Gastrocnemius medialis (tissue), 4 donors: ENCODE data around the gene SH2B3. TPM values are rescaled to one million over a fixed set of nuclear protein-coding genes. Genes with fewer than 3 reads are reported as not detected.
A peak's percentile ranks its signal among the peaks of the same experiment; 100 is the strongest.

ENCODE experiments used
- ATAC-seq, 2 donors: fragments of 150-250 bp; one replicate each; pipeline ENCODE4 v1.9.1; 2016
- DNase-seq, 2 donors: peaks; one replicate each; pipeline ENCODE4 v3.0.0-alpha.2; 2019
- H3K27ac ChIP-seq, 4 donors: fragments of 200-600 bp; sonication (generic); 1 replicate in 1 of 4; 2 replicates in 3 of 4; pipeline ENCODE4 v1.5.1; 2016 to 2018; ENCODE audit warnings: mild to moderate bottlenecking in 2 of 4, moderate library complexity in 1 of 4
- H3K27me3 ChIP-seq, 3 donors: fragments of 200-600 bp; sonication (generic) in 2 of 3; 1 replicate in 1 of 3; 2 replicates in 2 of 3; pipeline versions ENCODE4 v1.5.1 to v1.6.0; 2016 to 2019; ENCODE audit warnings: mild to moderate bottlenecking in 1 of 3, moderate library complexity in 1 of 3
- H3K36me3 ChIP-seq, 2 donors: fragments of 200-600 bp; sonication (generic) in 1 of 2; one replicate each; pipeline ENCODE4 v1.5.1; 2017 to 2018
- H3K4me1 ChIP-seq, 2 donors: fragments of 200-600 bp; sonication (generic) in 1 of 2; one replicate each; pipeline ENCODE4 v1.5.1; 2016 to 2017; ENCODE audit warnings: mild to moderate bottlenecking in 2 of 2
- H3K4me3 ChIP-seq, 4 donors: fragments of 200-600 bp; sonication (generic) in 3 of 4; 1 replicate in 1 of 4; 2 replicates in 3 of 4; pipeline ENCODE4 v1.5.1; 2016 to 2019; ENCODE audit warnings: mild to moderate bottlenecking in 2 of 4
- H3K9me3 ChIP-seq, 3 donors: fragments of 200-600 bp; sonication (generic) in 2 of 3; 1 replicate in 1 of 3; 2 replicates in 2 of 3; pipeline ENCODE4 v1.5.1; 2016 to 2019
- CTCF ChIP-seq, 5 experiments: fragments of 450-650 bp in 3 of 5; fragments of 200-600 bp in 2 of 5; sonication (generic) in 2 of 5; IDR thresholded peaks in 4 of 5; conservative IDR thresholded peaks in 1 of 5; 1 replicate in 4 of 5; 2 replicates in 1 of 5; pipeline ENCODE4 v1.5.1; 2016 to 2019; ENCODE audit warnings: antibody characterized with exemption in 5 of 5, mild to moderate bottlenecking in 3 of 5, moderate library complexity in 3 of 5
- POLR2A ChIP-seq, 2 donors: fragments of 450-650 bp; IDR thresholded peaks; one replicate each; pipeline ENCODE4 v1.6.1; 2017; ENCODE audit warnings: antibody characterized with exemption in 2 of 2, mild to moderate bottlenecking in 2 of 2, moderate library complexity in 2 of 2
- in situ Hi-C, 4 donors: fragments of 200-750 bp; cut with MboI; loops; one replicate each; pipeline versions ENCODE4 v1.15.0 to v1.8.0; 2017; ENCODE audit warnings: low sequenced_read_pairs in 4 of 4
- intact Hi-C: fragments of 100-400 bp; cut with DNase I; formaldehyde crosslinking; loops from one replicate; pipeline ENCODE4 v1.15.1; 2023; ENCODE audit warnings: low total_unique reads
- total RNA-seq, 4 donors: library from RNA; depleted of rRNA; stranded (reverse); fragments of >200 nt; gene quantifications; one replicate each; pipeline versions ENCODE4 v1.1.0 to v1.2.3, GENCODE V29; 2016

The SH2B3 gene
- total RNA-seq, 4 donors from 2014 or later, result 10.4 to 20.0 (median 15.5) TPM

DNA sequence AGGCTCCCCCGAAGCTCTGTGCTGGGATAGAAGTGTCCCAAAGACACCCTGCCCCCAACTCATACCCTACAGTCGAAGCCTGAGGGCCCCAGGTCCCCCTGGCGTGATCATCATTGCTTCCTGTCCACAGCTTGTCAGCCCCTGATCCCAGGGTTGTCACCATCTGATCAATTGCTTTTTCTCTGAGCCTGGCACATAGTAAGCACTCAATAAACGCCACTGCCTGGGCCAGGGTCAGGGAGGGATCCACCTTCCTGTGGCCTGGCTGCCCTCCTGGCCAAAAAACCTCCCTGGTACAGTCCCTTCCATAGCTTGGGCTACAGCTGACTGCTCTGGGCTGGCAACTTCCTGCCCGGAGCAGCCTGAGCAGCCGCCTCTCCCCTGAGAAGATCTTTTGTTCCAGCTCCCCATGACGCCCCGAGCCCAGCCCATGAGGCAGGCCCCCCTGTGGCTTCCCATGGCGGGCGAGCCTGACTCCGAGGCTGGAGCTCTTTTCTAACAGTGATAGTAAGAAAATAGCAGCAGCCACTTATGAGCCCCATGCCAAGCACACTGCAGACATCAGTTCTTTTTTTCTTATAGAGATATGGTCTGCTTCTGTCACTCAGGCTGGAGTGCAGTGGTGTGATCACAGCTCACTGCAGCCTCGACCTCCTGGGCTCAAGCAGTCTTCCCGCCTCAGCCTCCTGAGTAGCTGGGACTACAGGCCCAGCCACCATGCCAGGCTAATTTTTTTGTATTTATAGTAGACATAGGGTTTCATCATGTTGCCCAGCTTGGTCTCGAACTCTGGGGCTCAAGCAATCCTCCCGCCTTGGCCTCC lies 6.5 kb downstream of the SH2B3 start:
- TF ChIP-seq POLR2A (IDR thresholded peaks at IDR 0.05), result no peak
- no peak for TF ChIP-seq CTCF (IDR thresholded peaks at IDR 0.05 in 4 of 5, conservative IDR thresholded peaks at IDR 0.05 in 1 of 5)
- in situ Hi-C loops (no loop called here), intact Hi-C loops (no loop called here)
- ATAC-seq (no peak), DNase-seq (no peak)
- Histone ChIP-seq H3K4me1 (peaks cover 61 to 62% of the 10 kb centered on the region in 2 donors), H3K9me3 (no peaks in the 10 kb centered on the region), H3K27ac (peak overlapping the region; percentile 72 to 83 (median 83)), H3K4me3 (no peak overlapping the region), H3K27me3 (no peaks in the 10 kb centered on the region), H3K36me3 (no peaks in the 10 kb centered on the region)

GRCh38 chr12:111412830-111413441 lies 7.2 kb downstream of the SH2B3 start:
- intact Hi-C loops, result no loop called here
- no peak for ATAC-seq
- H3K27me3 ChIP-seq, result no peaks in the 10 kb centered on the region

GRCh38 chr12:111413442-111414086 lies 7.8 kb downstream of the SH2B3 start:
- in situ Hi-C loops, result no loop called here
- TF ChIP-seq POLR2A (IDR thresholded peaks at IDR 0.05), result no peak
- TF ChIP-seq CTCF (IDR thresholded peaks at IDR 0.05 in 4 of 5, conservative IDR thresholded peaks at IDR 0.05 in 1 of 5), result no peak
- ATAC-seq, result peak; percentile 70 to 80

More at GRCh38 chr12:111412830-111413441, 7.2 kb downstream of the SH2B3 start:
- no peak overlapping the region for H3K4me3 ChIP-seq
- peaks cover 55 to 57% of the 10 kb centered on the region in 2 donors for H3K4me1 ChIP-seq
- in situ Hi-C loops, result no loop called here
- H3K27ac ChIP-seq, result peak overlapping the region; percentile 72 to 83 (median 83)
- no peak for DNase-seq
- TF ChIP-seq POLR2A (IDR thresholded peaks at IDR 0.05) (no peak), CTCF (IDR thresholded peaks at IDR 0.05 in 4 of 5, conservative IDR thresholded peaks at IDR 0.05 in 1 of 5) (no peak)
- no peaks in the 10 kb centered on the region for H3K9me3 ChIP-seq
- H3K36me3 ChIP-seq, result no peaks in the 10 kb centered on the region

GRCh38 chr12:111414711-111415252 lies 9.1 kb downstream of the SH2B3 start:
- no peaks in the 10 kb centered on the region for H3K36me3 ChIP-seq
- TF ChIP-seq CTCF (IDR thresholded peaks at IDR 0.05 in 4 of 5, conservative IDR thresholded peaks at IDR 0.05 in 1 of 5) (no peak), POLR2A (IDR thresholded peaks at IDR 0.05) (no peak)
- in situ Hi-C loops, result no loop called here
- no peak for ATAC-seq
- H3K4me3 ChIP-seq, result no peak overlapping the region
- no peaks in the 10 kb centered on the region for H3K27me3 ChIP-seq
- peaks cover 39 to 40% of the 10 kb centered on the region in 2 donors for H3K4me1 ChIP-seq
- DNase-seq, result no peak
- intact Hi-C loops, result no loop called here
- peak overlapping the region; percentile 72 to 83 (median 83) for H3K27ac ChIP-seq
- H3K9me3 ChIP-seq, result no peaks in the 10 kb centered on the region

More at GRCh38 chr12:111413442-111414086, 7.8 kb downstream of the SH2B3 start:
- no peaks in the 10 kb centered on the region for H3K36me3 ChIP-seq
- intact Hi-C loops, result no loop called here
- peaks cover 51 to 52% of the 10 kb centered on the region in 2 donors for H3K4me1 ChIP-seq
- no peaks in the 10 kb centered on the region for H3K27me3 ChIP-seq
- H3K9me3 ChIP-seq, result no peaks in the 10 kb centered on the region
- no peak overlapping the region for H3K4me3 ChIP-seq
- DNase-seq, result peak; percentile 52 to 79
- peak overlapping the region; percentile 72 to 83 (median 83) for H3K27ac ChIP-seq
